ENCODE data around the gene GSG1L2.

GRCh38 chr17:9830711-9831110 lies 8.8 kb upstream of the GSG1L2 start:
- TF ChIP-seq CTCF (IDR thresholded peaks at IDR 0.05) (no peak), POLR2A (IDR thresholded peaks at IDR 0.05) (no peak)
